ENCODE data around the gene RAB13.

RAB13 gene

GRCh38 chr1:153959454-153959853, 26.7 kb downstream of the RAB13 start:
- no peak for DNase-seq
- intact Hi-C loops (cut with DNase I), result loop anchor here (10.0 kb wide), 1 partner anchor 165 kb away; no protein-coding TSS in a partner anchor

DNA sequence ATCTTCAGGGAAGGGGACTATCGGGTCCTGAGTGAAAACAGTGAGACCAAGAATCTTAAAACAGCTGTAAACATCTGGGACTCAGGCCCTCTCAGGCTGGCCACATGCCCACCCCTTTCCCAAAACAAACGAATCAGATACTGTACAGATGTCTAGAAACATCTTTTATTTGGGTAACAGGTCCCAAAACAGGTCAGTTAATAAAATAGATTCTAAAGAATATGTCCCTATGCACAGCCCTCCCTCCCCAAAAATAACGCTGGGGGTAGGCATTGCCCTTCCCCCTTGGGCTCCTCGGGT, 27.2 kb downstream of the RAB13 start:
- intact Hi-C loops (cut with DNase I), result loop anchor here (10.0 kb wide), 1 partner anchor 164 kb away; no protein-coding TSS in a partner anchor
- peak in 1 of 42 donors; percentile 46 for DNase-seq

DNA sequence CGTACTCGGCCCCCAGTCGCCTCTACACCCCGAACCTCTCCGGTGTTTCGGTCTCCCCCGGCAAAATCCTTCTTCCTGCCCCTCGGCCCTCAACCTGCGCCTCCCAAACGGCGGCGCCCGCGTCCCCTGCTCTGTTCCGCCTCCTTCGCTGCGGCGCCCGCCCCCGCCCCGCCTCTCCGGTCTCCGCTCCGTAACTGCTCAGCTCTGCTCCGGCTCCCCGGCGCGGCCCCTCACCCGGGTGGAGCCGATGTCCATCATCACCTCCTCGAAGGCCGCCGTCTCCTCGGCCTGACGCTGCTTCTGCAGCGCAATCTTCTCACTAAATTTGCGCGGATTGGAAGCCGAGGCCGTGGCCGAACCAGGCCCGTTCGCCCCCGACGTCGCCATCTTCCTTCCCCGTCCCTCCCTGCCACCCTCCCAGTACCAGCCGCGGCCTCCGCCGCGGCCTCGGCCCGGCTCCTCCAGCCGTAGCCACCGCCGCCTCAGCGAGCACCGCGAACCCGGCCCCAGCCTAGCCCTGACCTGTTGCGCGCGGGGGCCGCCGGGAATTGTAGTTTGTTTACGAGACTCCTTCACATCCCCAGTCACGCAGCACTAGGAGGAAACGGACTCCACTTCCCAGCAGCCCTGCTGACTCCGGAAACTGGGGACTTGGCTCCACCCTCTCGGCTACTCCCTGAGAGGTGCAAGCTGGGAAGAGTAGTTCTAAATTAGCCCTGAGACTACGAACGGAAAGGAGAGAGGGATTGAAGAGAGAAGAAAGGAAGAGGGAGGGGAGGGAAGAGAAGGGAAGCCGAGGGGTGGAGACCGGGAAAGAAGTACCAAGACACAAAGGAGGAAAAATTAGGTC, 27.8 kb downstream of the RAB13 start, which contains the start of gene CRTC2:
Gene CRTC2 (minus strand): TSS at position 502 of the 850 bp plus-strand sequence. CDS start 115 bp downstream, at position 387.
- peak; percentile 98 to 100 (median 99) for DNase-seq
- intact Hi-C loops (cut with DNase I), result loop anchor here (10.0 kb wide), 1 partner anchor 164 kb away; no protein-coding TSS in a partner anchor

GRCh38 chr1:153957744-153958110, 28.4 kb downstream of the RAB13 start:
- no peak for DNase-seq
- intact Hi-C loops (cut with DNase I), result loop anchor here (10.0 kb wide), 1 partner anchor 163 kb away; no protein-coding TSS in a partner anchor

- intact Hi-C loops (cut with DNase I), result loop anchor here (10.0 kb wide), 1 partner anchor 162 kb away; no protein-coding TSS in a partner anchor
- DNase-seq, result no peak
Measured at GRCh38 chr1:153956997-153957715, 29.0 kb downstream of the RAB13 start.

DNA sequence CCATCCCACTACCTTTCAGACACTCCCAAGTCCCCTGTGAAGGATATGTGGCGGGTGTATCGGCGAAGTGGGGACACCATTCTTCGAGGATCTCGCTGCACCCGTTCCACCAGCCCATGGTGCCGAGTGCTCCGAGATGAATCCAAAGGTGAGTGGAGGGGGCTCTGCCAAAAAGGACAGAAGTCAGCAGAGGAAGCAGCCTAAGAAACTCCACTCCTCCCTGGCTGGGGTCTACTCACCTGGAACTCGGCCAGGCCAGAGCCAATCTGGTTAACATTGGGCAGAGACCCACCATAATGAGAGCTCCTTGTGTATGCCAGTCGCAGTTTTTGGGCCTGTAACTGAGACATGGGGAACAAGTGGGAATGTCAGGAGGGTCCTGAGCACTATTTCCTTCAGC, 31.3 kb downstream of the RAB13 start:
- intact Hi-C loops (cut with DNase I), result loop anchor here (10.0 kb wide), 1 partner anchor 160 kb away; no protein-coding TSS in a partner anchor
- DNase-seq, result no peak

DNA sequence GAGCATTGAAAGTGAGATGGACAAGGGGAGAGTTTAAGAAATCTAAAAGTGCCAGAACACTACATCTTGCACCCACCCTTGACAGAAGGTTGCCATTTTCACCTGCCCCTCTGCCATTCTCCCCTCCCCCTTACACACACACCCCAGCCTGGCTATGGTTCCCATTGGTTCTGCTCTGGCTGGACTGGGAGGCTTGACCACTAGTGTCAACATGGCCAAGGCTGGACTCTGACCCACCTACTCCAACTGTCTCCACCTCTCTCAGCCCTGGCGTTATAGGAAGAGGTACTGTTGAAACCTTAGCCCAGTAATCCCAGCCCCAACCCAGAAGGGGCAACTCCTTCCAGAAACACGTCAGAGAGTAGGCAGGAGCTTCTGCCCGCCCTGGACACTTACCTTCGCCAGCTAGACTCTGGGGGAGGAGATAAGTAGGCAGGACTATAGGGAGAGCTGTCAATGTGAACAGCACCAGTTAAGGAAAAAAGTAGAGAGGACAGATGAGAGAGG, 32.2 kb downstream of the RAB13 start:
- no peak for DNase-seq
- intact Hi-C loops (cut with DNase I), result loop anchor here (10.0 kb wide), 1 partner anchor 159 kb away; no protein-coding TSS in a partner anchor

DNA sequence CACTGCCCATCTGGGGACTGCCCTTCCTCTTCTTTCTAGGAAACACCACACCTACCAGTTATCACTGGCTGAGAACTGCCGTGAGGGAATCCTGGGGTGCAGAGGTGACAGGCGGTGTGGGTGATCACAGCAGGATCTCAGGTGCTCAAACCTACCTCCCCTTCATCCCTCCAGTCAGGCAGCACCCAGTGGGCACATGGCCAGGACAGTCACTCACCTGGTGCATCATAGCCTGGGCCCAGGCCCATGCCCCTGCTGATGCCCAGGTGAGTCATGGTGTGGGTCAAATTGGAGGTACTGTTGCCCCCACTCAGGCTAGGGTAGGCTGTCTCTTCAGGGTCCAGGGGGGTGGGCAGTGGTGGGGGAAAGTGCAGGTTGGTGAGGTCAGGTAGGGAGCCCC, 34.3 kb downstream of the RAB13 start:
- no peak for DNase-seq
- intact Hi-C loops (cut with DNase I), result loop anchor here (10.0 kb wide), 1 partner anchor 157 kb away; no protein-coding TSS in a partner anchor

- intact Hi-C loops (cut with DNase I), result loop anchor here (10.0 kb wide), 1 partner anchor 156 kb away; no protein-coding TSS in a partner anchor
- DNase-seq, result no peak
Measured at GRCh38 chr1:153951183-153951582, 35.0 kb downstream of the RAB13 start.

- DNase-seq, result peak; percentile 48 to 94 (median 85)
- intact Hi-C loops (cut with DNase I), result loop anchor here (2.0 kb wide), 1 partner anchor 24 kb away; the partner anchor contains the start of gene GATAD2B
Measured at GRCh38 chr1:153946622-153947241, 39.4 kb downstream of the RAB13 start, which contains the start of gene DENND4B. DENND4B (minus strand) TSS chr1:153946718; CDS start chr1:153944374, 2,344 bp downstream.

- intact Hi-C loops (cut with DNase I), result loop anchor here (2.0 kb wide), 1 partner anchor 23 kb away; the partner anchor contains the start of gene GATAD2B
- DNase-seq, result peak; percentile 53 to 91 (median 84)
Measured at GRCh38 chr1:153945795-153946621, 40.1 kb downstream of the RAB13 start.

GRCh38 chr1:153945131-153945794, 40.9 kb downstream of the RAB13 start:
- intact Hi-C loops (cut with DNase I), result no loop called here

DNA sequence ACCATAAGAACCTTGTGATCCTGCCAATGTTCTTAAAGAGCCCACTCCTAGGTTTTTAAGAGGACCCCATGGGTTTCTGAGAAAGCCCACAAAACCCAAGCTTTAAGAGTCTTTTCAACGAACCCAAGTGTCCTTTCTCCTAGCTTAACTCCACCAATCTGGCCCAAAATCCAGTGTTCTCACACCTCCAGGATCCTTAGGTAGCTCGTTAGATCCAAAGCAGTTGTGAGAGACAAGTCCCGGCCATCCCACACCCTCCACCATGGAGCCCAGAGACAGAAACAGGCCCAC, 41.4 kb downstream of the RAB13 start:
- intact Hi-C loops (cut with DNase I), result no loop called here
- no peak for DNase-seq

More at GRCh38 chr1:153945131-153945794, 40.9 kb downstream of the RAB13 start:
- DNase-seq, result peak in 23 of 42 donors; percentile 18 to 62 (median 42)

GRCh38 chr1:153944005-153944826, 41.9 kb downstream of the RAB13 start:
- intact Hi-C loops (cut with DNase I), result no loop called here
- DNase-seq, result no peak

DNA sequence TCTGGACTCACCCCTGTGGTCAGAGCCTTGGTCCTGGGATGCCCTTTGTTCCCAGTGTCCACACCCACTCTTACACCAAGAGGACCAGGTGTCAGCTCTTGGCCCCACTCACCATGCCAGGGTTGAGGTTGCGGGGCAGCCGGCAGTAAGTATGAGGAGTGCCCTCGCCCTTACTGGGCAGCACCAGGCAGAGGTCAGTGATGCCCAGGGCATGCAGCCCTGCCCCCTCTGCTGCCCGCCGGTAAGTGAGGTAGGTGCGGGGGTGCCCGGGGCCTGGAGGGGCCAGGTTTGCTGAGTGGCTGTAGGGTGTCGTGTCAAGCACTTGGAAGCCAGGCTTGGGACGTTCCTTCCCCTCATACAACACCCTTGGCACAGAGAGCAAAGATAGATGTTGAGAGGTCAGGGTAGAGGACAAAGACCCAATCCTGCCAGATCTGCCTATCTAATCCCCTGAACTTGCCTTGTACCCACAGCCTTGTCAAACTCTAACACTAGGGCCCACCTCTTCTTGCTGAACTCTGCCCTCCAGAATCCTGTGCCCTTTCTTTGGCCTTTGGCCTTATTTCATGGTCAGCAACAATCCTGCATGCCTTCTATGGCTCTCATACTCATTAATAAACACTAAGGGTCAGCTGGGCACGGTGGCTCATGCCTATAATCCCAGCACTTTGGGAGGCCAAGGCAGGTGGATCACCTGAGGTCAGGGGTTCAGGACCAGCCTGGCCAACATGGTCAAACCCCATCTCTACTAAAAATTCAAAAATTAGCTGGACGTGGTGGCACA, 43.2 kb downstream of the RAB13 start:
- DNase-seq, result no peak
- intact Hi-C loops (cut with DNase I), result no loop called here

All from head of caudate nucleus (tissue), 42 donors.